HFF-Myc (cell line): ENCODE results near the gene ANKS6.

ENCODE experiments used
- DNase-seq: peaks from one replicate; pipeline ENCODE4 v3.0.0-alpha.2; 2011; ENCODE audit warnings: low read depth; ENCODE audit errors: extremely low read depth
- H3K4me3 ChIP-seq: replicated peaks from 2 replicates; pipeline ENCODE4 v1.5.1; 2011; ENCODE audit warnings: low read depth, mild to moderate bottlenecking, control low read depth, low read length
- CTCF ChIP-seq: IDR thresholded peaks from 2 replicates; pipeline ENCODE4 v1.5.1; 2012; ENCODE audit warnings: mild to moderate bottlenecking, low read depth, low read length, control low read depth; ENCODE audit errors: missing control alignments

ANKS6 gene

GRCh38 chr9:98750364-98751060, 45.8 kb downstream of the ANKS6 start:
- H3K4me3 ChIP-seq = no peak overlapping the region
- TF ChIP-seq CTCF = no peak
- no peak for DNase-seq

- no peak overlapping the region for H3K4me3 ChIP-seq
- DNase-seq = no peak
- no peak for TF ChIP-seq CTCF
These were observed 48.9 kb downstream of the ANKS6 start for GRCh38 chr9:98747476-98747875.

GRCh38 chr9:98745470-98745869, 50.9 kb downstream of the ANKS6 start:
- DNase-seq = no peak
- no peak for TF ChIP-seq CTCF
- H3K4me3 ChIP-seq = no peak overlapping the region

- no peak for DNase-seq
- H3K4me3 ChIP-seq = no peak overlapping the region
- TF ChIP-seq CTCF = no peak
These were observed 52.3 kb downstream of the ANKS6 start for GRCh38 chr9:98743818-98744611.

- H3K4me3 ChIP-seq = no peak overlapping the region
- no peak for DNase-seq
- no peak for TF ChIP-seq CTCF
These were observed 53.0 kb downstream of the ANKS6 start for GRCh38 chr9:98743329-98743728.

- DNase-seq = no peak
- H3K4me3 ChIP-seq = no peak overlapping the region
- TF ChIP-seq CTCF = no peak
These were observed 53.8 kb downstream of the ANKS6 start for GRCh38 chr9:98742325-98743280.
